GM20000 (cell line): ENCODE measurements around the gene PRKG1.

Source experiments
- DNase-seq: peaks from one replicate; pipeline ENCODE4 v3.0.0; 2012; ENCODE audit warnings: low spot score
- TF ChIP-seq, protein P1 (sequence below): IDR thresholded peaks from 2 replicates; pipeline ENCODE4 v1.5.1; 2012; ENCODE audit warnings: mild to moderate bottlenecking, control low read depth; ENCODE audit errors: extremely low read depth, missing control alignments

The PRKG1 gene

DNA sequence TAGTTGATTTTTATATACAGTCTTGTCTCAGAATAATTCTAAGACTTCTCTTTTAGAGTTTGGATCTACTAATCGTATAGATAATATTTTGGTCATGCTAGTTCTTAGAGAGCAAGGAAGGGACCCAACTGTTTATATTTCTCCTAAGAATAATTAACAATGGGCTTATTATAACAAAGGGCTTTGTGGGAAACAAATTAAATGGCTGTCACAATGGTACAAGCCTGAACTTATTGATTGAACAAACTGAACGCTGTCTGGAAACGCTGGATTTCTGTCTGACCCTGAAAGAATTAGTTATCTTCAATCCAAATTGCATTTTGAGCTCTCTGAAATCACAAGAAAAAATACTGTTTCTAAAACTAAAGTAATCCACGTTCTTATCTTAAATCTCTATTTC lies 568.3 kb downstream of the PRKG1 start:
- DNase-seq: no peak
- TF ChIP-seq, protein P1, sequence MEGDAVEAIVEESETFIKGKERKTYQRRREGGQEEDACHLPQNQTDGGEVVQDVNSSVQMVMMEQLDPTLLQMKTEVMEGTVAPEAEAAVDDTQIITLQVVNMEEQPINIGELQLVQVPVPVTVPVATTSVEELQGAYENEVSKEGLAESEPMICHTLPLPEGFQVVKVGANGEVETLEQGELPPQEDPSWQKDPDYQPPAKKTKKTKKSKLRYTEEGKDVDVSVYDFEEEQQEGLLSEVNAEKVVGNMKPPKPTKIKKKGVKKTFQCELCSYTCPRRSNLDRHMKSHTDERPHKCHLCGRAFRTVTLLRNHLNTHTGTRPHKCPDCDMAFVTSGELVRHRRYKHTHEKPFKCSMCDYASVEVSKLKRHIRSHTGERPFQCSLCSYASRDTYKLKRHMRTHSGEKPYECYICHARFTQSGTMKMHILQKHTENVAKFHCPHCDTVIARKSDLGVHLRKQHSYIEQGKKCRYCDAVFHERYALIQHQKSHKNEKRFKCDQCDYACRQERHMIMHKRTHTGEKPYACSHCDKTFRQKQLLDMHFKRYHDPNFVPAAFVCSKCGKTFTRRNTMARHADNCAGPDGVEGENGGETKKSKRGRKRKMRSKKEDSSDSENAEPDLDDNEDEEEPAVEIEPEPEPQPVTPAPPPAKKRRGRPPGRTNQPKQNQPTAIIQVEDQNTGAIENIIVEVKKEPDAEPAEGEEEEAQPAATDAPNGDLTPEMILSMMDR: no peak

DNA sequence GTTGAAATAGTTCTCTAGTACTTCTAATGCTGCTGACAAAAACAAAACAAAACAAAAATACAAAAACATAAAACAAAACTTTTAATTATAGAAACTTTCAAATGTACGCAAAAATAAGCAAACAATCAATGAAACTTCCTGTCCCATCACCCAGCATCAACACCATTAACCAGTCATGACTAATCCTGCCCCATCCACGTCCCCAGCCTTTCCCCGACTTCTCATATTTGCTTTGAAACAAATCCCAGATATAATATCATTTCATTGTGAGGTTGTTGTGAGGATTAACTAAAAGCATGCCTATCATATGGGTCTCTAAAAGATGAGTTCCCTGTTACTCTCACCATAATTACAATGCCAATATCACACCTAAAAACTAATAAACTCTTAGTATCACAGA lies 569.4 kb downstream of the PRKG1 start:
- DNase-seq: no peak
- TF ChIP-seq, protein P1: no peak

DNA sequence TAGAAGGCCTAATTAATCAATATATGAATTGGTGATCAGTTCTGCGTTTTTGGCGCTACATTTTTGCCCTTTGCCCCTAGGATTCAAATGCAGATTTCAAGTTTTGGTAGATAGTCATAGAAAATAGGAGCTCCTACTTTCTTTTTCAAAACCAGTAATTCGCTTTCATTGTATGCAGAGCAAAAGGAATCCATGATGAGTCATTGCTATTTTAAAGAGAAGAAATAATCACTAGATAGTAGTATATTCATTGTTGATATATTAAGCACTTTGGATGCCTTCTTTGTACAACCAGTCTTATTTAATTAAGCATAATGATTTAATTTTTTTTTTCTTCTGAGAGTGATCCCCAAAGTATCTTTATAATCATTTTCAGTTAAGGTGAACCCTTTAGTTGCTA lies 574.8 kb downstream of the PRKG1 start:
- DNase-seq: no peak
- TF ChIP-seq, protein P1: no peak

DNA sequence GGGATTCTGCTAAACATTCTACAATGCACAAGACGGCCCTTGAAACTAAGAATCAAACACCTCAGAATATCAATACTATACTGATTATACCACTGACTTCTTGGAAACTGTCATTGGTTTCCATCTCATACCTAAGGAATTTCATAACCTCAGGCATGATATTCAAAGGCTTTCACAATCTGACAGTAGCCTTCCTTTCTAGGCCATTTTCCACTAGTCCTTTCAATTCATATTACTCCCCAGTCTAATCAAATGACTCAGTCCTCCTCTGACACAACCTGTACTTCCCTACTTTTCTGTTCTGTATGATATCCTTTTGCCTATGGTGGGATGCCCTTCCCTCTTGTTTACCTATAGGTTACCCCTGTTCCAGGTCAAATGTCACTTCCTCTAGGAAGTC lies 576.8 kb downstream of the PRKG1 start:
- TF ChIP-seq, protein P1: no peak

GRCh38 chr10:51653025-51653424 lies 578.7 kb downstream of the PRKG1 start:
- DNase-seq: no peak
- TF ChIP-seq, protein P1: no peak

More for the DNA sequence above, 576.8 kb downstream of the PRKG1 start:
- no peak for DNase-seq

GRCh38 chr10:51654918-51655317 lies 580.6 kb downstream of the PRKG1 start:
- TF ChIP-seq, protein P1: no peak
- no peak for DNase-seq

DNA sequence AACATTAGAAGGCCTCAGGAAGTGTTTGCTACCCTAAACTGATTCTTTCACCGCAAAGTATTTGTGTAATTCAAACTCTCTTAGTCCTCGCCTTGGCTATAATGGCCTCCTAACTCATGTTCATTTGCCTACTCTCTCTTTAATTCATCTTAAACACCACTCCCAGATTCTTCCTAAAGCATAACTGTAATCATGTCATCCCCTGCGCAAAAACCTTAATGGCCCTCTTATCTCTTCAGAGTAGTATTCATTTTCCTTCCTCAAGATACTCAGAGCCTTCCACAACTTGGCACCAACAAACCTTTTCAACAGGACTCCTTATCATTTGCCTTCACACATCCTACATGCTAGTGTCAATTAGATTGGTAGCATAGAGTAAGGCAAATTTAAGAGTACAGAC lies 582.2 kb downstream of the PRKG1 start:
- DNase-seq: no peak
- TF ChIP-seq, protein P1: no peak
